Measurements from ENCODE around the gene LRBA. TPM values are rescaled to one million over a fixed set of nuclear protein-coding genes. Genes with fewer than 3 reads are reported as not detected.
"Not testable (repeated sequence)": the region's sequence is repeated elsewhere in the genome, so short reads cannot be mapped to it uniquely, and the experiment has no call there.

The LRBA gene
- total and polyA plus RNA-seq, 2 donors (not counting 3 experiments of a cell fraction or from before 2014, with no cell fraction given) = 18.0 to 35.1 TPM

DNA sequence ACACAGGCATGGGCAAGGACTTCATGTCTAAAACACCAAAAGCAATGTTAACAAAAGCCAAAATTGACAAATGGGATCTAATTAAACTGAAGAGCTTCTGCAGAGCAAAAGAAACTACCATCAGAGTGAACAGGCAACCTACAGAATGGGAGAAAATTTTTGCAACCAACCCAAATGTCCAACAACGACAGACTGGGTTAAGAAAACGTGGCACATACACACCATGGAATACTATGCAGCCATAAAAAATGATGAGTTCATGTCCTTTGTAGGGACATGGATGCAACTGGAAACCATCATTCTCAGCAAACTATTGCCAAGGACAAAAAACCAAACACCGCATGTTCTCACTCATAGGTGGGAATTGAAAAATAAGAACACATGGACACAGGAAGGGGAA lies 507.4 kb downstream of the LRBA start:
- H3K27me3 ChIP-seq (ENCODE audit: control insufficient read depth in 2 of 2, insufficient read depth in 2 of 2, low read length in 2 of 2); H3K9ac ChIP-seq (replicated peaks; ENCODE audit: extremely low read depth, insufficient read depth, low read length); H3K9me3 ChIP-seq (replicated peaks; ENCODE audit: control insufficient read depth, insufficient read depth, low read length); FAIRE-seq; H3K4me2 ChIP-seq (ENCODE audit: insufficient read depth, low read length); H3K79me2 ChIP-seq (ENCODE audit: control insufficient read depth, insufficient read depth, low read length); H4K20me1 ChIP-seq (replicated peaks; ENCODE audit: control insufficient read depth, extremely low read depth, insufficient read depth, low read length); H3K4me1 ChIP-seq (ENCODE audit: control insufficient read depth, extremely low read depth, insufficient read depth, low read length); H3K9me1 ChIP-seq (replicated peaks; ENCODE audit: control insufficient read depth, extremely low read depth, insufficient read depth, low read length); intact Hi-C loops (cut with micrococcal nuclease); POLR2A ChIA-PET; H3K36me3 ChIP-seq (ENCODE audit: control insufficient read depth in 2 of 2, extremely low read depth in 1 of 2, insufficient read depth in 2 of 2, low read length in 2 of 2); H2AFZ ChIP-seq (ENCODE audit: low read depth, low read length); dilution Hi-C loops (cut with MboI; ENCODE audit: extremely low pct_ligation_motif_present, low sequenced_read_pairs); DNase-seq (ENCODE audit: low read depth, low spot score); H3K27ac ChIP-seq (ENCODE audit: insufficient read depth, low read depth, low read length); BruUV-seq (replicated peaks); H3K4me3 ChIP-seq (replicated peaks in 1 of 3; ENCODE audit: insufficient read depth in 1 of 3, low read depth in 1 of 3, low read length in 3 of 3); CTCF ChIA-PET: not testable (repeated sequence)

GRCh38 chr4:150501983-150502382 lies 513.1 kb downstream of the LRBA start:
- no TSS peak for BruUV-seq (replicated peaks)
- Histone ChIP-seq H3K36me3 (ENCODE audit: control insufficient read depth in 2 of 2, extremely low read depth in 1 of 2, insufficient read depth in 2 of 2, low read length in 2 of 2) (no peaks in the 10 kb centered on the region), H3K9ac (replicated peaks; ENCODE audit: extremely low read depth, insufficient read depth, low read length) (no peak overlapping the region), H3K27ac (ENCODE audit: insufficient read depth, low read depth, low read length) (no peak overlapping the region), H2AFZ (ENCODE audit: low read depth, low read length) (no peak overlapping the region), H3K79me2 (ENCODE audit: control insufficient read depth, insufficient read depth, low read length) (no peaks in the 10 kb centered on the region), H3K9me1 (replicated peaks; ENCODE audit: control insufficient read depth, extremely low read depth, insufficient read depth, low read length) (no peaks in the 10 kb centered on the region), H3K27me3 (ENCODE audit: control insufficient read depth in 2 of 2, insufficient read depth in 2 of 2, low read length in 2 of 2) (no peaks in the 10 kb centered on the region), H3K4me3 (replicated peaks in 1 of 3; ENCODE audit: insufficient read depth in 1 of 3, low read depth in 1 of 3, low read length in 3 of 3) (no peak overlapping the region), H3K9me3 (replicated peaks; ENCODE audit: control insufficient read depth, insufficient read depth, low read length) (no peaks in the 10 kb centered on the region), H4K20me1 (replicated peaks; ENCODE audit: control insufficient read depth, extremely low read depth, insufficient read depth, low read length) (no peaks in the 10 kb centered on the region), H3K4me2 (ENCODE audit: insufficient read depth, low read length) (no peak overlapping the region), H3K4me1 (ENCODE audit: control insufficient read depth, extremely low read depth, insufficient read depth, low read length) (no peaks in the 10 kb centered on the region)
- ChIA-PET POLR2A (no interaction called here), CTCF (interaction anchor here (1.3 to 2.2 kb wide), 2 partner anchors 18 to 365 kb away, joined by 3 to 7 read pairs; no protein-coding TSS in a partner anchor)
- TF ChIP-seq CTCF (IDR thresholded peaks at IDR 0.05; ENCODE audit: extremely low read depth in 1 of 2, insufficient read depth in 1 of 2, low read depth in 1 of 2, low read length in 2 of 2) = no peak
- no peak for TF ChIP-seq MYC (IDR thresholded peaks at IDR 0.05; ENCODE audit: low read depth, low read length)
- TF ChIP-seq FOS (IDR thresholded peaks at IDR 0.05; ENCODE audit: borderline replicate concordance, insufficient read depth, low read length) = no peak
- TF ChIP-seq JUN (IDR thresholded peaks at IDR 0.05; ENCODE audit: borderline replicate concordance, insufficient read depth, insufficient read length, low read depth) = no peak
- no peak for TF ChIP-seq POLR2A (IDR thresholded peaks at IDR 0.05; ENCODE audit: low read depth, low read length)
- TF ChIP-seq POLR2AphosphoS5 (IDR thresholded peaks at IDR 0.05; ENCODE audit: insufficient read depth, low read depth, low read length) = no peak
- DNase-seq (ENCODE audit: low read depth, low spot score) = no peak
- intact Hi-C loops (cut with micrococcal nuclease) (no loop called here), dilution Hi-C loops (cut with MboI; ENCODE audit: extremely low pct_ligation_motif_present, low sequenced_read_pairs) (no loop called here)
- FAIRE-seq = no peak
